ENCODE data around the gene PDE10A.
"Not testable (repeated sequence)": the region's sequence is repeated elsewhere in the genome, so short reads cannot be mapped to it uniquely, and the experiment has no call there.

Gene PDE10A

GRCh38 chr6:165580136-165580535 lies 82.9 kb downstream of the PDE10A start:
- no peak for DNase-seq

GRCh38 chr6:165579151-165579550 lies 83.9 kb downstream of the PDE10A start:
- no peak for DNase-seq

- no peak for DNase-seq
Observed at GRCh38 chr6:165577556-165577955, 85.5 kb downstream of the PDE10A start.

- DNase-seq: no peak
Observed at GRCh38 chr6:165575158-165575549, 87.9 kb downstream of the PDE10A start.

GRCh38 chr6:165574220-165575157 lies 88.6 kb downstream of the PDE10A start:
- no peak for DNase-seq

GRCh38 chr6:165573671-165574070 lies 89.4 kb downstream of the PDE10A start:
- DNase-seq: no peak

GRCh38 chr6:165571721-165572132 lies 91.3 kb downstream of the PDE10A start:
- DNase-seq: no peak

GRCh38 chr6:165571068-165571682 lies 91.9 kb downstream of the PDE10A start:
- DNase-seq: no peak

GRCh38 chr6:165568326-165568725 lies 94.7 kb downstream of the PDE10A start:
- DNase-seq: no peak

GRCh38 chr6:165566088-165566828 lies 96.8 kb downstream of the PDE10A start:
- DNase-seq: no peak

GRCh38 chr6:165562421-165563090 lies 100.5 kb downstream of the PDE10A start:
- no peak for DNase-seq

- no peak for DNase-seq
Observed at GRCh38 chr6:165559632-165560031, 103.4 kb downstream of the PDE10A start.

- DNase-seq: not testable (repeated sequence)
Observed at GRCh38 chr6:165558097-165558496, 104.9 kb downstream of the PDE10A start.

GRCh38 chr6:165557674-165558073 lies 105.4 kb downstream of the PDE10A start:
- DNase-seq: no peak

- no peak for DNase-seq
Observed at GRCh38 chr6:165556116-165556843, 106.8 kb downstream of the PDE10A start.

GRCh38 chr6:165554644-165555043 lies 108.4 kb downstream of the PDE10A start:
- DNase-seq: not testable (repeated sequence)

- no peak for DNase-seq
Observed at GRCh38 chr6:165552248-165552736, 110.7 kb downstream of the PDE10A start.

- no peak for DNase-seq
Observed at GRCh38 chr6:165551828-165552227, 111.2 kb downstream of the PDE10A start.

GRCh38 chr6:165548450-165548849 lies 114.6 kb downstream of the PDE10A start:
- DNase-seq: no peak

GRCh38 chr6:165545806-165546205 lies 117.2 kb downstream of the PDE10A start:
- DNase-seq: no peak

- no peak for DNase-seq
Observed at GRCh38 chr6:165543781-165544180, 119.3 kb downstream of the PDE10A start.

- no peak for DNase-seq
Observed at GRCh38 chr6:165536911-165537310, 126.1 kb downstream of the PDE10A start.

Data from activated gamma-delta T cell treated with Interleukin-2 at 50 U/mL for 16 hours (primary cell).